GM12872 (cell line): ENCODE data around the gene MTMR12.

Source experiments
- TF ChIP-seq, protein P1 (sequence below): IDR thresholded peaks from 3 replicates; pipeline ENCODE4 v1.5.1; 2011; ENCODE audit warnings: low read depth, mild to moderate bottlenecking, low read length, moderate library complexity; ENCODE audit not compliant: insufficient read depth

Gene MTMR12

DNA sequence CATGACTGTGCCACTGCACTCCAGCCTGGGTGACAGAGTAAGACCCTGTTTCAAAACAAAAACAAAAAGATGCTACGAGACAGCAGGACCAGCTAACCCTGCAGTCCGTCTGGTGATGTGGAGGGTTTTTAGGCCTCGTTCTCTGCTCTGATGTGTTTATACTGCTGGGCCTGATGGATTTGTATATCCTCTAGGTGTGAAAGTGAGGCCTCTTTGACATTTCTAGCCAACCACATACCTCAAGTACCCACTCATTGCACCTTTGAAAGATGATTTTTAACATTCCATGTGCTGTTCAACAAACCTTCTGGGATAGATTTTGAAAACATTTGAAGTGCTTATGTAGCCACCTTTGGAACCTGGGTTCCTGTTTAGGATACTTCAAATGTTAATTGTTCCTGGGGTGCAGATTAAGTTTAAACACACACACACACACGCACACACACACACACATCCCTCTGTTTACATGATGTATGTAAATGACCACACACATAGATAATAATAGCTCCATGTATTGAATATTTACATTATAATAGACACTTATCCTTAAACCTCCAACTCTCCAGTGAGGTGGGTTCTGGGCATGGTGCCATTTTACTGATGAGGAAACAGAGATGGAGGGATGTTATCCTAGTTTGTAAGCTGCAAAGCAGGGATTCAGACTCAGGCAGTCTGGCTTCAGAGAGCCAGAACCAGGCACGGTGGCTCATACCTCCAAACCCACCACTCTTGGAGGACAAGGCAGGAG lies 89.8 kb downstream of the MTMR12 start:
- TF ChIP-seq, protein P1, sequence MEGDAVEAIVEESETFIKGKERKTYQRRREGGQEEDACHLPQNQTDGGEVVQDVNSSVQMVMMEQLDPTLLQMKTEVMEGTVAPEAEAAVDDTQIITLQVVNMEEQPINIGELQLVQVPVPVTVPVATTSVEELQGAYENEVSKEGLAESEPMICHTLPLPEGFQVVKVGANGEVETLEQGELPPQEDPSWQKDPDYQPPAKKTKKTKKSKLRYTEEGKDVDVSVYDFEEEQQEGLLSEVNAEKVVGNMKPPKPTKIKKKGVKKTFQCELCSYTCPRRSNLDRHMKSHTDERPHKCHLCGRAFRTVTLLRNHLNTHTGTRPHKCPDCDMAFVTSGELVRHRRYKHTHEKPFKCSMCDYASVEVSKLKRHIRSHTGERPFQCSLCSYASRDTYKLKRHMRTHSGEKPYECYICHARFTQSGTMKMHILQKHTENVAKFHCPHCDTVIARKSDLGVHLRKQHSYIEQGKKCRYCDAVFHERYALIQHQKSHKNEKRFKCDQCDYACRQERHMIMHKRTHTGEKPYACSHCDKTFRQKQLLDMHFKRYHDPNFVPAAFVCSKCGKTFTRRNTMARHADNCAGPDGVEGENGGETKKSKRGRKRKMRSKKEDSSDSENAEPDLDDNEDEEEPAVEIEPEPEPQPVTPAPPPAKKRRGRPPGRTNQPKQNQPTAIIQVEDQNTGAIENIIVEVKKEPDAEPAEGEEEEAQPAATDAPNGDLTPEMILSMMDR: no peak

DNA sequence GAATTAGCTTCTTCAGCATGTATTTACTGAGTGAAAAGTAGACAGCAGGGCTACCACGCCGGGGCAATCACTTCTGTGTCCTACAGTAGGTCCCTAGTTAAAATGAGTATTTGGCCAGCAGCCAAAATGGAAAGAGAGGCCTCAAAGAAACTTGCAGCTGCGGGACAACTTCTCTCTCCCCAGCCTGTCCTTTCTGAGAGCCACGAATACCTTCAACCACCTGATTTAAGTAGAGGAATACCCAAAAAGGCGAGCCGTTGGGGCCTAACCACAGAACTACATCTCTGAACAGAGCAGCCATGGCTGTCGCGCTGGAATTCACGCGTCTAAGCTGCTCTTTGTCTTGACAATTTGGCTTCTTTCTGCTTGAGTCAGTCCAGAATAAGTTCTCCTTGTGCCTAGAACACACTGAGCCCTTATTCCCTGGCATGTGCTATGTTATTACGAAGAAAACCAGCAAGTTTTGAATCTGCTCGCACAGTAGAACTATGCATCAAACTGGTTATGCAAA lies 94.8 kb downstream of the MTMR12 start:
- TF ChIP-seq, protein P1: no peak

DNA sequence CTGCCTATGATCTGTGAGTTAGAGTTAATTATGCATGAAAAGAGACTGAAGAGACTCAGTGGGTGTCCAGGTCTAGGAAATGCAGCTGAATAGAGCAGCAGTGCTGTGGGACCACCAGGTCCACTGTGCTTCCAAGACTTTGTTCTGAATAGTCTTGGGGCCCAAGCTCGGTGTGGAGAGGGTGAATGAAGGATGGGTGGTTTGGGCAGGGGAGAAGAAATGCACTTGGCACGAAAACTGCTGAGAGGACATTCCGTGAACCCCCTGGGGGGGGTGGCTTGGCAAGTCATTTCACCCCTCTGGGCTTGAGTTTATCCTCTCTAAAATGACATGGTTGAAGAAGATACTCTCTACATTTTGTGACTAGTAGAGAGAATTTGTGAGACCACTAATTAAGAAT lies 102.6 kb downstream of the MTMR12 start:
- TF ChIP-seq, protein P1: no peak

DNA sequence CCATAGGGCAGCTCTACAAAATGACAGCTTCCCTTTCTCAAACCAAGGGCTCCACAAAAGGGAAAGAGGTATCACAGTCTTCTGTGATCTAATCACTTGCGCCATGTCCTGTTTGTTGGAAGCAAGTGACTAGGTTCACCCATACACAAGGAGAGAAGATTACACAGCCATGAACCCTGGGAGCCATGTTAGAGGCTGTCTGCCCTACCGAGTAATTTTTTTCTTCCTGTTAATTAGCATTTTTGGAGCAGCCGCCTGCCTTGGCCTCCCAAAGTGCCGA lies 105.4 kb downstream of the MTMR12 start:
- TF ChIP-seq, protein P1: no peak

DNA sequence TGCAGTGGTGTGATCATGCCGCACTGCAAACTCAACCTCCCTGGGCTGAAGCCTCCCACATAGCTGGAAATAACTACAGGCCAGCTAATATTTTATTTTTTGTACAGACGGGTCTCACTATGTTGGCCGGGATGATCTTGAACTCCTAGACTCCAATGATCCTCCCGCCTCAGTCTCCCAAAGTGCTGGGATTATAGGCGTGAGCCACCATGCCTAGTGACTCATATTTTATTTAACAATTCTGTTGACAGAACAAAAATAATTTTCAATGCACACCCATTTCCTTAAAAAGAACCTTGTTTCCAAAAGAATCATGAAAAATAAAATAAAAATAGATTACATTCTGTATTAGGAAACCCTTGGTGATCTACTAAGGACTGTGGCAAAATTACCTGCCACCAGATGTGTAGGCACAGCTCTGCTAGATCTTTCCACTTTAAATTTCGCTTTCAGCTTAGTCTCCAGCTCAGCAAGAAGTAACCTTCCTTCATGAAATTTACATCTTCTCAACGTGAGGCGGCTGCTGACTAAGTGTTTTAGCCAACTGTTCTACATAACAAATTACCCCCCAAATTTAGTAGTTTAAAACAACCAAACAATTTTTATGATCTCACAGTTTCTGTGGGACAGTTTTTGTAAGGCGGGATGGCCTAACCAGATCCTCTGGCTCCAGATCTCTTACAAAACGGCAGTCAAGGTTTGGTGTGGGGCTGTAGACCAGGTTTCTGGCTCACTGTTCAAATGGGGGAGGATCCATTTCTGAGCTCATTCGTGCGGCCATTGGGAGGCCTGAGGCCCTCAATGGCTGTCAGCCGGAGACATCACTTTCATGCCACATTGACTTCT lies 106.0 kb downstream of the MTMR12 start:
- TF ChIP-seq, protein P1: no peak

DNA sequence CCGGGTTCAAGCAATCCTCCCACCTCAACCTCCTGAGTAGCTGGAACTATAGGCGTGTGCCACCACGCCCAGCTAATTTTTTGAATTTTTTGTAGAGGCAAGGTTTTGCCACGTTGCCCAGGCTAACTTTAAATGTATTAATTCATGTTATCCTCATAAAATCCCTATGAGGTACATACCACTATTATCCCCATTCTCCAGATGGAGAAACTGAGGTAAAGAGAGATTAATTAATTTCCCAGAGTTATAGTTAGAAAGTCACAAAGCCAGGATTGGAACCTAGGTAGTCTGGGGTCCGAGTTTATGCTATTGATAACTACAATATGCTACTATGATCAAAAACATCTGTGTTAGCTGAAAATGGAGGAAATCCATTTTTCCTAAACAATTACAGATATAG lies 106.7 kb downstream of the MTMR12 start:
- TF ChIP-seq, protein P1: no peak

DNA sequence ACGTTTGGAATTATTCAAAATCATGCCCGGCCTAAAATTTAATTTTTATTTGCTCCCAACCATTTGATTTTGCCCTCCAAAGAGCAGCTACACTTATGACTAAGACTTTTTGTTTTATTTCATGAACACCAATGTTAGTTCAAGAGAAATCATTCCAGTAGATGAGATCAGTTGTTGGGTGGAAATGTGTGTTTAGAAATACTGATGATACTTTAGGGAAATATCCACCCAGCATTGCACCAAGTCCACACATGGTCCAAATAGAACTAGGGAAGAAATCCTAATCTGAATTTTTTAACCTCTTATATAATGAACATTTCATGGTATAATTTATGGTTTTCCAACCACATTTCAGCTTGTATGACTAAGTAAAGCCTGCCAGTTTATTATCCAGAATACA lies 110.3 kb downstream of the MTMR12 start:
- TF ChIP-seq, protein P1: no peak
